ENCODE data around the gene TSEN54. TPM values are rescaled to one million over a fixed set of nuclear protein-coding genes. Genes with fewer than 3 reads are reported as not detected.

TSEN54 gene
- total RNA-seq, 8 experiments from 2014 or later = 11.1 to 25.1 (median 14.9) TPM

GRCh38 chr17:75530837-75531720 is 14.8 kb downstream of the TSEN54 start:
- WGBS, 10 experiments = 63 to 91% (median 86%) methylated on average over 3 to 9 of the region's 19 CpGs; no CpG with 5 or more reads in 5 of the 10 experiments
- no peak overlapping the region for H3K4me3 ChIP-seq
- peaks cover 5 to 16% of the 10 kb centered on the region in 2 donors for H3K4me1 ChIP-seq (replicated peaks in 1 of 2)
- H3K27ac ChIP-seq = no peak overlapping the region
- in situ Hi-C loops (cut with MboI; ENCODE audit: low pct_unique_long_range_greater_than_20kb in 2 of 9, low sequenced_read_pairs in 9 of 9, unreplicated experiment in 9 of 9) = no loop called here
- ATAC-seq (replicated peaks in 6 of 8) = no peak

- 100% methylated on average over 2 of the region's 7 CpGs; no CpG with 5 or more reads in 9 of the 10 experiments for WGBS, 10 experiments
- ATAC-seq (replicated peaks in 6 of 8) = peak in 1 of 8 experiments; percentile 12
- H3K4me3 ChIP-seq = no peak overlapping the region
- H3K27ac ChIP-seq = no peak overlapping the region
- H3K4me1 ChIP-seq (replicated peaks in 1 of 2) = peaks cover 5 to 16% of the 10 kb centered on the region in 2 donors
- in situ Hi-C loops (cut with MboI; ENCODE audit: low pct_unique_long_range_greater_than_20kb in 2 of 9, low sequenced_read_pairs in 9 of 9, unreplicated experiment in 9 of 9) = no loop called here
Measured at GRCh38 chr17:75531721-75532072, 15.4 kb downstream of the TSEN54 start.

GRCh38 chr17:75535119-75535537 is 18.8 kb downstream of the TSEN54 start:
- peak in 7 of 8 experiments; percentile 16 to 93 (median 43) for ATAC-seq (replicated peaks in 6 of 8)
- Histone ChIP-seq H3K4me1 (replicated peaks in 1 of 2) (peaks cover 5 to 16% of the 10 kb centered on the region in 2 donors), H3K27ac (no peak overlapping the region), H3K4me3 (no peak overlapping the region)
- in situ Hi-C loops (cut with MboI; ENCODE audit: low pct_unique_long_range_greater_than_20kb in 2 of 9, low sequenced_read_pairs in 9 of 9, unreplicated experiment in 9 of 9) = no loop called here
- 40 to 87% (median 71%) methylated on average over 1 to 9 of the region's 15 CpGs; no CpG with 5 or more reads in 5 of the 10 experiments for WGBS, 10 experiments

GRCh38 chr17:75535871-75536270 is 19.5 kb downstream of the TSEN54 start:
- Histone ChIP-seq H3K4me3 (no peak overlapping the region), H3K4me1 (replicated peaks in 1 of 2) (peaks cover 9 to 16% of the 10 kb centered on the region in 2 donors), H3K27ac (no peak overlapping the region)
- ATAC-seq (replicated peaks in 6 of 8) = no peak
- in situ Hi-C loops (cut with MboI; ENCODE audit: low pct_unique_long_range_greater_than_20kb in 2 of 9, low sequenced_read_pairs in 9 of 9, unreplicated experiment in 9 of 9) = no loop called here
- 0 to 100% (median 80%) methylated on average over 1 to 2 of the region's 8 CpGs; no CpG with 5 or more reads in 7 of the 10 experiments for WGBS, 10 experiments

GRCh38 chr17:75536366-75536765 is 20.0 kb downstream of the TSEN54 start:
- no peak overlapping the region for H3K27ac ChIP-seq
- no peak overlapping the region for H3K4me3 ChIP-seq
- in situ Hi-C loops (cut with MboI; ENCODE audit: low pct_unique_long_range_greater_than_20kb in 2 of 9, low sequenced_read_pairs in 9 of 9, unreplicated experiment in 9 of 9) = no loop called here
- ATAC-seq (replicated peaks in 6 of 8) = no peak
- peaks cover 9 to 16% of the 10 kb centered on the region in 2 donors for H3K4me1 ChIP-seq (replicated peaks in 1 of 2)
- WGBS, 10 experiments = 59 to 100% (median 83%) methylated on average over 2 to 5 of the region's 10 CpGs; no CpG with 5 or more reads in 3 of the 10 experiments

GRCh38 chr17:75539967-75540729 is 23.8 kb downstream of the TSEN54 start:
- in situ Hi-C loops (cut with MboI; ENCODE audit: low pct_unique_long_range_greater_than_20kb in 2 of 9, low sequenced_read_pairs in 9 of 9, unreplicated experiment in 9 of 9) = no loop called here
- WGBS, 10 experiments = 40 to 87% (median 64%) methylated on average over 1 to 5 of the region's 13 CpGs; no CpG with 5 or more reads in 6 of the 10 experiments
- no peak overlapping the region for H3K27ac ChIP-seq
- peaks cover 4 to 5% of the 10 kb centered on the region in 2 donors for H3K4me1 ChIP-seq (replicated peaks in 1 of 2)
- peak in 5 of 8 experiments; percentile 32 to 66 (median 37) for ATAC-seq (replicated peaks in 6 of 8)
- no peak overlapping the region for H3K4me3 ChIP-seq

- 60 to 100% (median 76%) methylated on average over 1 to 3 of the region's 4 CpGs; no CpG with 5 or more reads in 6 of the 10 experiments for WGBS, 10 experiments
- no peak for ATAC-seq (replicated peaks in 6 of 8)
- H3K27ac ChIP-seq = no peak overlapping the region
- peaks cover 0 to 4% of the 10 kb centered on the region in 2 donors for H3K4me1 ChIP-seq (replicated peaks in 1 of 2)
- H3K4me3 ChIP-seq = no peak overlapping the region
- in situ Hi-C loops (cut with MboI; ENCODE audit: low pct_unique_long_range_greater_than_20kb in 2 of 9, low sequenced_read_pairs in 9 of 9, unreplicated experiment in 9 of 9) = no loop called here
Measured at GRCh38 chr17:75540923-75541503, 24.7 kb downstream of the TSEN54 start.

- no peak for ATAC-seq (replicated peaks in 6 of 8)
- in situ Hi-C loops (cut with MboI; ENCODE audit: low pct_unique_long_range_greater_than_20kb in 2 of 9, low sequenced_read_pairs in 9 of 9, unreplicated experiment in 9 of 9) = no loop called here
- peaks cover 0 to 4% of the 10 kb centered on the region in 2 donors for H3K4me1 ChIP-seq (replicated peaks in 1 of 2)
Measured at GRCh38 chr17:75542229-75542628, 25.9 kb downstream of the TSEN54 start.

GRCh38 chr17:75542728-75543336 is 26.5 kb downstream of the TSEN54 start:
- Histone ChIP-seq H3K4me3 (no peak overlapping the region), H3K27ac (no peak overlapping the region), H3K4me1 (replicated peaks in 1 of 2) (peaks cover 0 to 4% of the 10 kb centered on the region in 2 donors)
- no peak for ATAC-seq (replicated peaks in 6 of 8)
- in situ Hi-C loops (cut with MboI; ENCODE audit: low pct_unique_long_range_greater_than_20kb in 2 of 9, low sequenced_read_pairs in 9 of 9, unreplicated experiment in 9 of 9) = no loop called here
- 61 to 100% (median 66%) methylated on average over 2 to 8 of the region's 15 CpGs; no CpG with 5 or more reads in 6 of the 10 experiments for WGBS, 10 experiments

More at GRCh38 chr17:75542229-75542628, 25.9 kb downstream of the TSEN54 start:
- WGBS, 10 experiments = 60 to 100% (median 94%) methylated on average over 1 to 4 of the region's 8 CpGs; no CpG with 5 or more reads in 5 of the 10 experiments
- Histone ChIP-seq H3K4me3 (no peak overlapping the region), H3K27ac (no peak overlapping the region)

- no peak for ATAC-seq (replicated peaks in 6 of 8)
- H3K27ac ChIP-seq = no peak overlapping the region
- in situ Hi-C loops (cut with MboI; ENCODE audit: low pct_unique_long_range_greater_than_20kb in 2 of 9, low sequenced_read_pairs in 9 of 9, unreplicated experiment in 9 of 9) = no loop called here
- 0 to 50% methylated on average over 1 to 8 of the region's 8 CpGs; no CpG with 5 or more reads in 8 of the 10 experiments for WGBS, 10 experiments
- H3K4me1 ChIP-seq (replicated peaks in 1 of 2) = peaks cover under 1 to 4% of the 10 kb centered on the region in 2 donors
- no peak overlapping the region for H3K4me3 ChIP-seq
Measured at GRCh38 chr17:75544250-75544649, 27.9 kb downstream of the TSEN54 start.

- H3K4me3 ChIP-seq = no peak overlapping the region
- H3K4me1 ChIP-seq (replicated peaks in 1 of 2) = peaks cover 0 to 4% of the 10 kb centered on the region in 2 donors
- WGBS, 10 experiments = 73 to 100% methylated on average over 3 of the region's 13 CpGs; no CpG with 5 or more reads in 8 of the 10 experiments
- in situ Hi-C loops (cut with MboI; ENCODE audit: low pct_unique_long_range_greater_than_20kb in 2 of 9, low sequenced_read_pairs in 9 of 9, unreplicated experiment in 9 of 9) = no loop called here
- ATAC-seq (replicated peaks in 6 of 8) = no peak
- no peak overlapping the region for H3K27ac ChIP-seq
Measured at GRCh38 chr17:75546181-75546580, 29.9 kb downstream of the TSEN54 start.

- in situ Hi-C loops (cut with MboI; ENCODE audit: low pct_unique_long_range_greater_than_20kb in 2 of 9, low sequenced_read_pairs in 9 of 9, unreplicated experiment in 9 of 9) = no loop called here
- Histone ChIP-seq H3K4me1 (replicated peaks in 1 of 2) (peaks cover 0 to 8% of the 10 kb centered on the region in 2 donors), H3K4me3 (no peak overlapping the region), H3K27ac (no peak overlapping the region)
- WGBS, 10 experiments = 0 to 100% (median 94%) methylated on average over 1 to 8 of the region's 9 CpGs; no CpG with 5 or more reads in 3 of the 10 experiments
- no peak for ATAC-seq (replicated peaks in 6 of 8)
Measured at GRCh38 chr17:75547091-75547490, 30.8 kb downstream of the TSEN54 start.

Data from motor neuron (in vitro differentiated cells).